COR-L47 (cell line): ENCODE data around the gene ADCY2.

Experiments used
- DNase-seq: peaks from one replicate; lab custom pipeline; 2025; lab: John Stamatoyannopoulos, UW

Gene ADCY2

GRCh38 chr5:7828269-7828668 lies 432.3 kb downstream of the ADCY2 start:
- no peak for DNase-seq

- DNase-seq, result no peak
Observed at GRCh38 chr5:7834982-7835381, 439.0 kb downstream of the ADCY2 start.

GRCh38 chr5:7837403-7837802 lies 441.5 kb downstream of the ADCY2 start:
- DNase-seq, result no peak

- DNase-seq, result no peak
Observed at GRCh38 chr5:7842531-7842930, 446.6 kb downstream of the ADCY2 start.

- no peak for DNase-seq
Observed at GRCh38 chr5:7844901-7845300, 449.0 kb downstream of the ADCY2 start.

- DNase-seq, result no peak
Observed at GRCh38 chr5:7845557-7845956, 449.6 kb downstream of the ADCY2 start.

- no peak for DNase-seq
Observed at GRCh38 chr5:7846327-7846726, 450.4 kb downstream of the ADCY2 start.

- no peak for DNase-seq
Observed at GRCh38 chr5:7848296-7848695, 452.4 kb downstream of the ADCY2 start.

- DNase-seq, result peak; percentile 9
Observed at GRCh38 chr5:7849681-7850394, 453.9 kb downstream of the ADCY2 start.

- DNase-seq, result peak; percentile 12
Observed at GRCh38 chr5:7850395-7851239, 454.7 kb downstream of the ADCY2 start, which contains the start of gene CFAP90. Gene CFAP90, minus strand, starts transcription at chr5:7851133. Its CDS starts 112 bp downstream, at chr5:7851021.

- no peak for DNase-seq
Observed at GRCh38 chr5:7851240-7851592, 455.3 kb downstream of the ADCY2 start.

- DNase-seq, result no peak
Observed at GRCh38 chr5:7851617-7852289, 455.8 kb downstream of the ADCY2 start.

- DNase-seq, result no peak
Observed at GRCh38 chr5:7852542-7852941, 456.6 kb downstream of the ADCY2 start.

- no peak for DNase-seq
Observed at GRCh38 chr5:7852988-7853387, 457.1 kb downstream of the ADCY2 start.

- no peak for DNase-seq
Observed at GRCh38 chr5:7855611-7856010, 459.7 kb downstream of the ADCY2 start.

GRCh38 chr5:7856855-7857254 lies 460.9 kb downstream of the ADCY2 start:
- DNase-seq, result peak; percentile 30

GRCh38 chr5:7857361-7857760 lies 461.4 kb downstream of the ADCY2 start:
- DNase-seq, result no peak

GRCh38 chr5:7857926-7858632 lies 462.1 kb downstream of the ADCY2 start:
- DNase-seq, result no peak

- DNase-seq, result no peak
Observed at GRCh38 chr5:7866196-7866595, 470.3 kb downstream of the ADCY2 start.

GRCh38 chr5:7867260-7867659 lies 471.3 kb downstream of the ADCY2 start:
- DNase-seq, result no peak

GRCh38 chr5:7868427-7868772 lies 472.5 kb downstream of the ADCY2 start:
- no peak for DNase-seq

GRCh38 chr5:7868773-7869473 lies 473.0 kb downstream of the ADCY2 start, which contains the start of the genes FASTKD3 and MTRR:
Gene FASTKD3, minus strand, starts transcription at chr5:7869031. Its CDS starts 948 bp downstream, at chr5:7868083.
Gene MTRR, plus strand, starts transcription at chr5:7869148. Its CDS starts 1,647 bp downstream, at chr5:7870795.
- DNase-seq, result peak; percentile 93
